Endodermal cell (in vitro differentiated cells): ENCODE measurements around the gene PDE8A. TPM values are rescaled to one million over a fixed set of nuclear protein-coding genes. Genes with fewer than 3 reads are reported as not detected.

Source experiments
- DNase-seq: peaks from one replicate; pipeline ENCODE4 v3.0.0-alpha.2; 2017
- H3K27ac ChIP-seq: 2 replicates; pipeline ENCODE4 v1.5.1; 2013; ENCODE audit warnings: mild to moderate bottlenecking, low read depth, low read length, moderate library complexity
- H3K27me3 ChIP-seq: 2 replicates; pipeline ENCODE4 v1.6.1; 2013; ENCODE audit warnings: mild to moderate bottlenecking, low read length, moderate library complexity; ENCODE audit not compliant: insufficient read depth, control insufficient read depth, poor library complexity, severe bottlenecking
- H3K36me3 ChIP-seq: 2 replicates; pipeline ENCODE4 v1.7.0; 2013; ENCODE audit warnings: mild to moderate bottlenecking, low read length, moderate library complexity; ENCODE audit not compliant: control insufficient read depth, insufficient read depth
- H3K4me1 ChIP-seq: one replicate; pipeline ENCODE4 v1.7.0; 2013; ENCODE audit warnings: low read length; ENCODE audit not compliant: control insufficient read depth, insufficient read depth
- H3K4me3 ChIP-seq: 2 replicates; pipeline ENCODE4 v1.5.1; 2013; ENCODE audit warnings: mild to moderate bottlenecking, low read length, moderate library complexity
- H3K9ac ChIP-seq: 2 replicates; pipeline ENCODE4 v1.6.1; 2013; ENCODE audit warnings: mild to moderate bottlenecking, low read length, moderate library complexity; ENCODE audit not compliant: poor library complexity, severe bottlenecking; ENCODE audit errors: extremely low read depth
- H3K9me3 ChIP-seq: 2 replicates; pipeline ENCODE4 v1.6.1; 2013; ENCODE audit warnings: mild to moderate bottlenecking, low read length, moderate library complexity; ENCODE audit not compliant: control insufficient read depth
- H3K27ac Mint-ChIP-seq: 2 replicates; pipeline ENCODE4 v1.8.0; 2020; ENCODE audit warnings: mixed read lengths
- H3K27me3 Mint-ChIP-seq: 2 replicates; pipeline ENCODE4 v1.8.0; 2021; ENCODE audit warnings: mild to moderate bottlenecking, mixed read lengths; ENCODE audit not compliant: insufficient read depth
- H3K36me3 Mint-ChIP-seq: 2 replicates; pipeline ENCODE4 v1.8.0; 2020; ENCODE audit warnings: low read depth, mixed read lengths
- H3K4me1 Mint-ChIP-seq: 2 replicates; pipeline ENCODE4 v1.8.0; 2020; ENCODE audit warnings: mixed read lengths
- H3K4me3 Mint-ChIP-seq: 2 replicates; pipeline ENCODE4 v1.8.0; 2020; ENCODE audit warnings: mild to moderate bottlenecking, moderate library complexity, mixed read lengths
- H3K9me3 Mint-ChIP-seq: 2 replicates; pipeline ENCODE4 v1.8.0; 2020; ENCODE audit warnings: mild to moderate bottlenecking, mixed read lengths
- CTCF ChIP-seq: fragments of 200-600 bp; sonication (generic); conservative IDR thresholded peaks from 2 replicates; pipeline ENCODE4 v1.5.0; 2021; ENCODE audit warnings: antibody characterized with exemption, mild to moderate bottlenecking
- WGBS, 2 experiments: methylation state at CpG; one replicate each; pipeline versions ENCODE4 v1.1.5 to v1.1.7; 2013; ENCODE audit warnings: missing lambda C conversion rate in 2 of 2, mixed read lengths in 1 of 2; ENCODE audit not compliant: insufficient coverage in 1 of 2, insufficient read length in 1 of 2; 5-methylcytosine and 5-hydroxymethylcytosine counted together
- total RNA-seq, 2 donors: library from RNA; stranded (reverse); fragmentation: NEBNext Ultra II Directional in 1 of 2; extraction: Animal tissue kit (Norgen Biotek cat#: 25700) in 1 of 2; gene quantifications; 2 replicates in 1 of 2; 3 replicates in 1 of 2; pipeline ENCODE4 v1.2.1, GENCODE V29; 2021

PDE8A gene
- total RNA-seq, 2 donors from 2014 or later, result 14.8 to 15.2 TPM

GRCh38 chr15:84988909-84989644 lies 7.4 kb downstream of the PDE8A start:
- no peak overlapping the region for H3K9ac ChIP-seq
- Mint-ChIP-seq H3K4me3 (no peak overlapping the region), H3K4me1 (peaks cover 18% of the 10 kb centered on the region), H3K36me3 (no peaks in the 10 kb centered on the region), H3K27ac (no peak overlapping the region), H3K27me3 (peaks cover 33% of the 10 kb centered on the region), H3K9me3 (no peaks in the 10 kb centered on the region)
- no peaks in the 10 kb centered on the region for H3K4me1 ChIP-seq
- H3K9me3 ChIP-seq, result no peaks in the 10 kb centered on the region
- no peak overlapping the region for H3K27ac ChIP-seq
- WGBS, 2 experiments, result 50 to 100% methylated on average over 1 to 2 of the region's 2 CpGs
- H3K27me3 ChIP-seq, result peaks cover 1% of the 10 kb centered on the region
- no peaks in the 10 kb centered on the region for H3K36me3 ChIP-seq
- peak; percentile 57 for DNase-seq
- H3K4me3 ChIP-seq, result no peak overlapping the region
- TF ChIP-seq CTCF, result no peak

DNA sequence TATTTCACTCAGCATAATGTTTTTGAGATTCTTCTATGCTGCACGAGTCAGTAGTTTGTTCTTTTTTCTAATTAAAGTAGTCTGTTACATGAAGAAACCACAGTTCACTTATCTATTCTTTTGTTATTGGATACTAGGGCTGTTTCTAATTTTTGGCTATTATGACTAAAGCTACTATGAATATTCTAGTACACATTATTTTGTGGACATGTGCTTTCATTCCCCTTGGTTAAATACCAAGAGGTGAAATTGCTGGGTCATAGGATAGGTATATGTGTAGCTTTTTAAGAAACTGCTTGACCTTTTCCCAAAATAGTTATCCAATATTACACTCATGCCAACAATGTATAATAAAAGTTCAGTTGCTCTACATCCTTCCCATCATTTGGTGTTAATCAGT lies 8.9 kb downstream of the PDE8A start:
- H3K36me3 Mint-ChIP-seq, result no peaks in the 10 kb centered on the region
- H3K27ac Mint-ChIP-seq, result no peak overlapping the region
- 100% methylated on average over 1 of the region's 1 CpG; no CpG with 5 or more reads in 1 of the 2 experiments for WGBS, 2 experiments
- no peaks in the 10 kb centered on the region for H3K36me3 ChIP-seq
- no peak overlapping the region for H3K4me3 ChIP-seq
- no peak overlapping the region for H3K4me3 Mint-ChIP-seq
- TF ChIP-seq CTCF, result no peak
- no peaks in the 10 kb centered on the region for H3K9me3 ChIP-seq
- no peak overlapping the region for H3K9ac ChIP-seq
- no peak overlapping the region for H3K27ac ChIP-seq
- no peaks in the 10 kb centered on the region for H3K4me1 ChIP-seq
- no peaks in the 10 kb centered on the region for H3K27me3 ChIP-seq
- no peak for DNase-seq
- peaks cover 24% of the 10 kb centered on the region for H3K27me3 Mint-ChIP-seq
- H3K9me3 Mint-ChIP-seq, result no peaks in the 10 kb centered on the region
- peaks cover 14% of the 10 kb centered on the region for H3K4me1 Mint-ChIP-seq

- Histone ChIP-seq H3K9me3 (no peaks in the 10 kb centered on the region), H3K27ac (no peak overlapping the region), H3K4me1 (no peaks in the 10 kb centered on the region), H3K4me3 (no peak overlapping the region), H3K27me3 (no peaks in the 10 kb centered on the region), H3K9ac (no peak overlapping the region), H3K36me3 (no peaks in the 10 kb centered on the region)
- Mint-ChIP-seq H3K36me3 (no peaks in the 10 kb centered on the region), H3K27ac (no peak overlapping the region), H3K4me3 (no peak overlapping the region), H3K9me3 (no peaks in the 10 kb centered on the region), H3K4me1 (peaks cover 13% of the 10 kb centered on the region), H3K27me3 (peaks cover 20% of the 10 kb centered on the region)
- no peak for TF ChIP-seq CTCF
- WGBS, 2 experiments, result 78 to 93% methylated on average over 1 to 4 of the region's 4 CpGs
- no peak for DNase-seq
Observed at GRCh38 chr15:84991014-84991712, 9.5 kb downstream of the PDE8A start.
